GM19023 (cell line): Measurements from ENCODE around the gene PLXDC2.
"Not testable (repeated sequence)": the region's sequence is repeated elsewhere in the genome, so short reads cannot be mapped to it uniquely, and the experiment has no call there.

Source experiments
- ATAC-seq: cut with Tn5 transposase; IDR thresholded peaks from one replicate; pipeline ENCODE4 v1.9.1; 2021; ENCODE audit warnings: mild to moderate bottlenecking, moderate library complexity; ENCODE audit not compliant: unreplicated experiment

PLXDC2 gene

GRCh38 chr10:20173046-20173445 lies 356.8 kb downstream of the PLXDC2 start:
- no peak for ATAC-seq

- no peak for ATAC-seq
These were observed 359.5 kb downstream of the PLXDC2 start for GRCh38 chr10:20175719-20176118.

- ATAC-seq, result no peak
These were observed 364.5 kb downstream of the PLXDC2 start for GRCh38 chr10:20180766-20181165.

GRCh38 chr10:20181434-20181833 lies 365.2 kb downstream of the PLXDC2 start:
- no peak for ATAC-seq

- ATAC-seq, result no peak
These were observed 368.9 kb downstream of the PLXDC2 start for GRCh38 chr10:20185116-20185515.

- ATAC-seq, result not testable (repeated sequence)
These were observed 375.2 kb downstream of the PLXDC2 start for GRCh38 chr10:20191392-20191791.

GRCh38 chr10:20195076-20195475 lies 378.8 kb downstream of the PLXDC2 start:
- no peak for ATAC-seq

- no peak for ATAC-seq
These were observed 384.5 kb downstream of the PLXDC2 start for GRCh38 chr10:20200758-20201157.

- ATAC-seq, result no peak
These were observed 386.1 kb downstream of the PLXDC2 start for GRCh38 chr10:20202337-20202736.

GRCh38 chr10:20207653-20208052 lies 391.4 kb downstream of the PLXDC2 start:
- no peak for ATAC-seq

GRCh38 chr10:20209098-20209497 lies 392.9 kb downstream of the PLXDC2 start:
- ATAC-seq, result not testable (repeated sequence)

- ATAC-seq, result no peak
These were observed 399.4 kb downstream of the PLXDC2 start for GRCh38 chr10:20215547-20216152.

GRCh38 chr10:20221356-20221755 lies 405.1 kb downstream of the PLXDC2 start:
- no peak for ATAC-seq

- ATAC-seq, result no peak
These were observed 412.5 kb downstream of the PLXDC2 start for GRCh38 chr10:20228729-20229128.

- ATAC-seq, result no peak
These were observed 416.0 kb downstream of the PLXDC2 start for GRCh38 chr10:20232079-20232705.

GRCh38 chr10:20233423-20233822 lies 417.2 kb downstream of the PLXDC2 start:
- no peak for ATAC-seq

GRCh38 chr10:20234579-20234978 lies 418.3 kb downstream of the PLXDC2 start:
- no peak for ATAC-seq

GRCh38 chr10:20237091-20237570 lies 420.9 kb downstream of the PLXDC2 start:
- ATAC-seq, result no peak

- ATAC-seq, result no peak
These were observed 421.4 kb downstream of the PLXDC2 start for GRCh38 chr10:20237586-20237985.

GRCh38 chr10:20240643-20241042 lies 424.4 kb downstream of the PLXDC2 start:
- no peak for ATAC-seq

- no peak for ATAC-seq
These were observed 431.2 kb downstream of the PLXDC2 start for GRCh38 chr10:20247454-20247853.

GRCh38 chr10:20247891-20248708 lies 431.9 kb downstream of the PLXDC2 start:
- no peak for ATAC-seq
